Lung (tissue), 12 donors: ENCODE measurements around the gene POC1A. TPM values are rescaled to one million over a fixed set of nuclear protein-coding genes. Genes with fewer than 3 reads are reported as not detected.

Experiments used
- ATAC-seq: fragments of 200-7000 bp; cut with Tn5 transposase; one replicate; pipeline ENCODE4 v1.9.1; 2020; ENCODE audit warnings: moderate number of reproducible peaks; ENCODE audit not compliant: insufficient read depth, low FRiP score
- DNase-seq, 3 donors: peaks; one replicate each; pipeline ENCODE4 v3.0.0-alpha.2; 2013 to 2017
- H3K27ac ChIP-seq, 2 donors: one replicate each; pipeline ENCODE4 v1.5.1; 2013; ENCODE audit warnings: mild to moderate bottlenecking in 2 of 2, moderate library complexity in 2 of 2, control low read depth in 1 of 2, inconsistent platforms in 1 of 2, low read depth in 1 of 2, low read length in 1 of 2
- H3K27me3 ChIP-seq, 3 donors: one replicate each; pipeline ENCODE4 v1.5.1; 2013; ENCODE audit warnings: low read length in 2 of 3; ENCODE audit not compliant: control insufficient read depth in 3 of 3, insufficient read depth in 3 of 3
- H3K36me3 ChIP-seq, 4 donors: one replicate each; pipeline ENCODE4 v1.5.1; 2013; ENCODE audit warnings: low read length in 4 of 4, mild to moderate bottlenecking in 1 of 4, moderate library complexity in 1 of 4; ENCODE audit not compliant: control insufficient read depth in 4 of 4, insufficient read depth in 4 of 4
- H3K4me1 ChIP-seq, 5 donors: one replicate each; pipeline ENCODE4 v1.5.1; 2013; ENCODE audit warnings: low read length in 5 of 5, mild to moderate bottlenecking in 2 of 5, moderate library complexity in 1 of 5; ENCODE audit not compliant: control insufficient read depth in 5 of 5, insufficient read depth in 5 of 5
- H3K4me3 ChIP-seq: one replicate; pipeline ENCODE4 v1.5.1; 2013; ENCODE audit warnings: mild to moderate bottlenecking, control low read depth, moderate library complexity
- H3K9ac ChIP-seq, 2 donors: one replicate each; pipeline ENCODE4 v1.5.1; 2013; ENCODE audit warnings: low read length in 2 of 2, control low read depth in 1 of 2; ENCODE audit not compliant: insufficient read depth in 1 of 2
- H3K9me3 ChIP-seq, 4 donors: one replicate each; pipeline ENCODE4 v1.5.1; 2013; ENCODE audit warnings: low read length in 3 of 4, mild to moderate bottlenecking in 1 of 4, moderate library complexity in 1 of 4; ENCODE audit not compliant: control insufficient read depth in 4 of 4, insufficient read depth in 3 of 4
- WGBS, 2 donors: extraction: QIAGEN DNeasy Blood & Tissue Kit; methylation state at CpG; one replicate each; pipeline ENCODE4 v1.1.7; 2013; 5-methylcytosine and 5-hydroxymethylcytosine counted together
- polyA plus RNA-seq, 2 donors: library from polyadenylated mRNA; stranded (reverse); fragments of 200-250 nt; gene quantifications; one replicate each; pipeline ENCODE4 v1.2.1, GENCODE V29; 2013
- total RNA-seq, 2 donors: library from RNA; depleted of rRNA in 1 of 2; stranded (reverse); fragments of >200 nt in 1 of 2; gene quantifications; one replicate each; pipeline ENCODE4 v1.2.1, GENCODE V29; 2014 to 2021
- TF ChIP-seq, protein P1 (sequence below): IDR thresholded peaks from 2 replicates; pipeline ENCODE4 v1.5.1; 2012; ENCODE audit warnings: mild to moderate bottlenecking; ENCODE audit errors: control extremely low read depth, extremely low read depth
- donor health status: control.
- donor health status: control.
- donor health status: Bipolar disorder and iron deficiency.
- donor health status: healthy.
- donor health status: DM: yes; HTN: yes; CAD: no.

POC1A gene
- total and polyA plus RNA-seq, 4 donors, result 2.3 to 5.4 (median 4.0) TPM

DNA sequence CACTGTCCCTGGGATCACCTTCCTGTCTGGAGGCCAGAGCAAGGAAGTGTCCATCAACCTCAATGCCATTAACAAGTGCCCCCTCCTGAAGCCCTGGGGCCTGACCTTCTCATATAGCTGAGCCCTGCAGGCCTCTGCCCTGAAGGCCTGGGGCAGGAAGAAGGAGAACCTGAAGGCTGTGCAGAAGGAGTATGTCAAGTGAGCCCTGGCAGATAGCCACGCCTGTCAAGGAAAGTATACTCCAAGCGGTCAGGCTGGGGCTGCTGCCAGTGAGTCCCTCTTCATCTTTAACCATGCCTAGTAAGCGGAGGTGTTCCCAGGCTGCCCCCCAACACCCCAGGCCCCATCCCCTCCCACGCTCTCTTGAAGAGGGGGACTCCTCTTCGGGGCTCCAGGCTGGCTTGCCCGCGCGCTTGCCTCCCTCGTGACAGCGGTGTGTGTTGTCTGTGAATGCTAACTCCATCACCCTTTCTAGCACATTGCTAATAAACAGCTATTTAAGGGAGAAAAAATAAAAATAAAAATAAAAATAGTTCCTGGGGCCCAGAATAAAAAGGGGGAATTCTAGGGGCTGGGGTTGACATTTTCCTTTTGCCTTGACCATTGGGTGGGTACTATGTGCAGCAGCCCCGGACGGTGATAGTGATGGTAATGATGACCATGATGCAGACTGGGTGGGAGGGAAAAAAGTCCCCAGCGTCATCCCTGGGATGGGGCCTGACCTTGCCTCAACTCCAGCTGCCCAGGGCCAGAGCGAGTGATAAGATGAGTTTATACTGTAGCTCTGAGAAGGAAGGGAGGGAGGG is 40.5 kb upstream of the POC1A start:
- Histone ChIP-seq H3K36me3 (peaks cover 0 to 3% (median 1%) of the 10 kb centered on the region in 4 donors), H3K4me1 (peaks cover 12 to 86% (median 50%) of the 10 kb centered on the region in 5 donors), H3K9ac (no peak overlapping the region), H3K27me3 (no peaks in the 10 kb centered on the region), H3K27ac (no peak overlapping the region), H3K9me3 (no peaks in the 10 kb centered on the region), H3K4me3 (no peak overlapping the region)
- TF ChIP-seq, protein P1, sequence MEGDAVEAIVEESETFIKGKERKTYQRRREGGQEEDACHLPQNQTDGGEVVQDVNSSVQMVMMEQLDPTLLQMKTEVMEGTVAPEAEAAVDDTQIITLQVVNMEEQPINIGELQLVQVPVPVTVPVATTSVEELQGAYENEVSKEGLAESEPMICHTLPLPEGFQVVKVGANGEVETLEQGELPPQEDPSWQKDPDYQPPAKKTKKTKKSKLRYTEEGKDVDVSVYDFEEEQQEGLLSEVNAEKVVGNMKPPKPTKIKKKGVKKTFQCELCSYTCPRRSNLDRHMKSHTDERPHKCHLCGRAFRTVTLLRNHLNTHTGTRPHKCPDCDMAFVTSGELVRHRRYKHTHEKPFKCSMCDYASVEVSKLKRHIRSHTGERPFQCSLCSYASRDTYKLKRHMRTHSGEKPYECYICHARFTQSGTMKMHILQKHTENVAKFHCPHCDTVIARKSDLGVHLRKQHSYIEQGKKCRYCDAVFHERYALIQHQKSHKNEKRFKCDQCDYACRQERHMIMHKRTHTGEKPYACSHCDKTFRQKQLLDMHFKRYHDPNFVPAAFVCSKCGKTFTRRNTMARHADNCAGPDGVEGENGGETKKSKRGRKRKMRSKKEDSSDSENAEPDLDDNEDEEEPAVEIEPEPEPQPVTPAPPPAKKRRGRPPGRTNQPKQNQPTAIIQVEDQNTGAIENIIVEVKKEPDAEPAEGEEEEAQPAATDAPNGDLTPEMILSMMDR, result no peak
- 61 to 82% methylated on average over 13 to 14 of the region's 14 CpGs for WGBS, 2 donors
- ATAC-seq (no peak), DNase-seq (peak; percentile 93 to 97 (median 96))

DNA sequence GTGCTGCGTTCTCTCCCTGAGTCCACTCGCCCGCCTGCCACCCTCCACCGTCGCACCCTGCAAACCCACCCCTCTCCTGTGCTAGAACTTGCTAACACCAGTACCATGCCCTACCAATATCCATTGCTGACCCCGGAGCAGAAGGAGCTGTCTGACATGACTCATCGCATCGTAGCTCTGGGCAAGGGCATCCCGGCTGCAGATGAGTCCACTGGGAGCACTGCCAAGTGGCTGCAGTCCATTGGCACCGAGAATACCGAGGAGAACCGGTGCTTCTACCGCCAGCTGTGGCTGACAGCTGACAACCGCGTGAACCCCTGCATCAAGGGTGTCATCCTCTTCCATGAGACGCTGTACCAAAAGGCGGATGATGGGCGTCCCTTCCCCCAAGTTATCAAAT is 38.8 kb upstream of the POC1A start:
- peaks cover 4 to 82% (median 47%) of the 10 kb centered on the region in 5 donors for H3K4me1 ChIP-seq
- H3K27me3 ChIP-seq, result no peaks in the 10 kb centered on the region
- no peak overlapping the region for H3K9ac ChIP-seq
- DNase-seq, result no peak
- ATAC-seq, result no peak
- no peaks in the 10 kb centered on the region for H3K9me3 ChIP-seq
- no peak overlapping the region for H3K4me3 ChIP-seq
- peaks cover 0 to 1% (median 0%) of the 10 kb centered on the region in 4 donors for H3K36me3 ChIP-seq
- H3K27ac ChIP-seq, result no peak overlapping the region
- TF ChIP-seq, protein P1, result no peak
- 82 to 90% methylated on average over 18 of the region's 18 CpGs for whole genome bisulfite sequencing, 2 donors

DNA sequence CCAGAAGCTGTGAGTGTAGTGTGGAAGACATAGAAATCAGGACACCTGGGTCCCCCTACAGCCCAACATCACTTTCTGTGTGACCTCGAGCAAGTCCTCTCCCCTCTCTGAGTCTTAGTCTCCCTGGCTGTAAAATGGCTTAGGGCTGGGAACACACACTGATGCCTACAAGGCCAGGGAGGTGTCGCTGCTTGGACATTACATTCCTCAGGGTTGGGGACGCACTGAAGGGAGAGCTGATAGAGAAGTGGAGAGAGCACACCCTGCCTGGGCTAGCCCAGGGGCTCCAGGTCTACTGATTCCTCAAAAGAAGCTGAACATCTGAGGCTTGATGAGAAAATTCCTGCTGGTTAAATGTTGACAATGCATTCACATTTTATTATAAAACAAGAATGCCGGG is 37.4 kb upstream of the POC1A start:
- TF ChIP-seq, protein P1, result no peak
- H3K27me3 ChIP-seq, result no peaks in the 10 kb centered on the region
- no peak overlapping the region for H3K27ac ChIP-seq
- ATAC-seq, result no peak
- no peaks in the 10 kb centered on the region for H3K36me3 ChIP-seq
- H3K4me1 ChIP-seq, result peaks cover under 1 to 70% (median 38%) of the 10 kb centered on the region in 5 donors
- whole genome bisulfite sequencing, 2 donors, result 89 to 90% methylated on average over 4 of the region's 4 CpGs
- no peaks in the 10 kb centered on the region for H3K9me3 ChIP-seq
- no peak for DNase-seq
- no peak overlapping the region for H3K4me3 ChIP-seq
- no peak overlapping the region for H3K9ac ChIP-seq
